GM12801 (cell line): Measurements from ENCODE around the gene PLEKHA6.

Source experiments
- TF ChIP-seq, protein P1 (sequence below): IDR thresholded peaks from one replicate; pipeline ENCODE4 v1.5.1; 2011; ENCODE audit warnings: control low read depth; ENCODE audit not compliant: insufficient read length; ENCODE audit errors: extremely low read depth

PLEKHA6 gene

DNA sequence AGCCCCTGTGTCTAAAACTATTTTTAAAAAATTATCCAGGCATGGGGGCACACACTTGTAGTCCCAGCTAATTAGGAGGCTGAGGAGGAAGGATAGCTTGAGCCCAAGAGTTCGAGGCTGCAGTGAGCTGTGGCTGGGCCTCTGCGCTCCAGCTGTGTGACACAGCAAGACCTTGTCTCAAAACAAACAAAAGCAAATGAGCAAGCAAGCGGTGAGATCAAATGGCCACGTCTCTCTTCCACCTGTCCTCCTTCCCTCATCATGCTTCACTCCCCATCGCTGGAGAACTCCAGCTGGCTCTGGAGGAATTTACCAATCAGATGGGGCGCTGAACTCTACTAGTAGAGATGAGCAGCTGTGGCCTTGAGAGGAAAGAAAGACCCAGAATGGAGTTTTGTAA, 179.6 kb downstream of the PLEKHA6 start:
- TF ChIP-seq, protein P1, sequence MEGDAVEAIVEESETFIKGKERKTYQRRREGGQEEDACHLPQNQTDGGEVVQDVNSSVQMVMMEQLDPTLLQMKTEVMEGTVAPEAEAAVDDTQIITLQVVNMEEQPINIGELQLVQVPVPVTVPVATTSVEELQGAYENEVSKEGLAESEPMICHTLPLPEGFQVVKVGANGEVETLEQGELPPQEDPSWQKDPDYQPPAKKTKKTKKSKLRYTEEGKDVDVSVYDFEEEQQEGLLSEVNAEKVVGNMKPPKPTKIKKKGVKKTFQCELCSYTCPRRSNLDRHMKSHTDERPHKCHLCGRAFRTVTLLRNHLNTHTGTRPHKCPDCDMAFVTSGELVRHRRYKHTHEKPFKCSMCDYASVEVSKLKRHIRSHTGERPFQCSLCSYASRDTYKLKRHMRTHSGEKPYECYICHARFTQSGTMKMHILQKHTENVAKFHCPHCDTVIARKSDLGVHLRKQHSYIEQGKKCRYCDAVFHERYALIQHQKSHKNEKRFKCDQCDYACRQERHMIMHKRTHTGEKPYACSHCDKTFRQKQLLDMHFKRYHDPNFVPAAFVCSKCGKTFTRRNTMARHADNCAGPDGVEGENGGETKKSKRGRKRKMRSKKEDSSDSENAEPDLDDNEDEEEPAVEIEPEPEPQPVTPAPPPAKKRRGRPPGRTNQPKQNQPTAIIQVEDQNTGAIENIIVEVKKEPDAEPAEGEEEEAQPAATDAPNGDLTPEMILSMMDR: no peak

DNA sequence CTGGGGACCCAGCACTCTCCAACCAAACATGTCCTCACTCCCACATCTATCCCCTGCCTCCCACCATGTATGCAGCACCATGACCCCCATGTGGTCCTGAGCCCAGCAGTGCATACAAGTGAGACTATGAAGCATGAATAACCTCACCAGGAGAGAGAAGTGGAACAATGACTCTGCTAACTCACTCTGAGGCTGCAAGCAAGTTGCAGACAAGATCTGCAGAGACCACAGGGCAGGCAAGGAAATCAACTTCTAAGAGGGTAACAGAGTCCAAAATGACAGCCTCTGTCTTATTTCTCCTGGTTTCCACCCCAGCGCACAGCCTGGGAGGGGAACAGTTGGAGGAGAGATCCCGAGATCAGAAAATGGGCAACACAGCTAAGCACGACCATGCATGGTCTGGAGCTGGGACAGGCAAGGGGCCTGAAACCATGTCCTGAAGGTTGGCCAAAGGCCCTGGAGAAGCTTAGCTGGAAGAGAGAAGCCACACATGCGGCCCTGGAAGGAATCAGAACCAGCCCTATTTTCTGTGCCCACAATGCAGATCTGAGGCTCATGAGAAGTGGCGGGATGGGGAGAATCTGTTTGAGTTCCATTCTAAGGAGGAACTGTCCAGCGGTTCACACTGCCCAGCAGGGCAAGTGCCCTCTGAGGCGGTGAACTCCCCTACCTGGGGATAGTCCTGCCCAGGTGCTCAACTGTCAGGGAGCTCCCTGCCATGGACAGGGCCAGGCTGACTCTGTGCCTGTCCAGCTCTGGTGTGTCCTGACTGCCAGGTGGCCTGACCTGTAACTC, 181.0 kb downstream of the PLEKHA6 start:
- TF ChIP-seq, protein P1: no peak

DNA sequence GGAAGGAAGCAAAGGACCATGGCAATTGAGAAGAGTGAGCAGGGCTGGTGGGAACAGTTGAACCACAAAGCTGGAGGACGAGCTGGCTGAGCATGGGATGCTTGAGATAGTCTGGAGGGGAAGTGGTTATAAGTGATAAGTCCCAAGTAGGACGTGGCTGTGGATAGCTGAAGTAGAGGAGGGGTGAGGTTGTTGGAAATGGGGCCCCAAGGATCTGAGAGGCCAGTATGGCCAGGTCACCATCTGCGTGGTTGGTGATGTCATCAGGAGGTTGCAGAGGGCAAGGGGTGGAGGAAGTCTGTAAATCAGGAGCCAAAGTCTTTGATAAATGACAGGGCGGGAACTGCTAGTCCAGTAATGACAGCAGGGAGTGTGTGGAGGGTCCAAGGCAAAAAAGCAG, 182.6 kb downstream of the PLEKHA6 start:
- TF ChIP-seq, protein P1: no peak

DNA sequence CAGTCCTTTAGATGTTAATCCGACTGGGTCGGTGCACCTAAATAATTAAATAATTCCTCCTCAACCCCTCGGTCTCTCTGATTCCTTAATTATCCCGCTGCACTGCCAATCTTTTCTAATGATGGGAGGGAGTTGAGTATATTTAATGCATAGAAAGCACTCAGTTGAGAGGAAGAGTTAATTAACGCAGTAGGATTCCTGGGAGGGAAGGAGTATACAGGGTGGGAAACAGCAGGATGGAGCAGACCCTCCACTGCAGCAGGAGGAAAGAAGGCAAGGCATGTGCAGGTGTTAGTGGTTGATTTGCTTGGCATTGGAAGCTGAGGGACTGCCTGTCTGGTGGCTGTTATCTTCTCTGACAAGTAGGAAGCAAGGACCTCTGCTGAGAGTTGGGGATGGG, 183.7 kb downstream of the PLEKHA6 start:
- TF ChIP-seq, protein P1: no peak

DNA sequence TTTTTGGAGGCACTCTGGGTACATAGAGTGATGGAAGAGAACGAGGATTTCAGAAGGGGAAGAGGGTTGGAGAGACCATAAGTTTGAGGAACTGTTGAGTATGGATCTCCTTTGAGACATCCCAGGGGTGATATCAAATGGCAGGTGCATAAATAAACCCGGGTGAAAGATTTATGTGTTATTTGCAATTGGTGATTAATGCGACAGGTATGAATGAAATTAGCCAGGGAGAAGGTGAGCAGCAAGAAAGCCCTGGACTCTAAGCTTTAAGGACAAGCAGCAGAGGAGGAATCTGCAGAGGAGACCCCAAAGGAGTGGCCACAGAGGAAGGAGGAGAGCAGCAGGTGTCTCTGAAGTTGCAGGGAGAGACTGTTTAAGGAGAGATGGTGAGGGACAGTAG, 184.8 kb downstream of the PLEKHA6 start:
- TF ChIP-seq, protein P1: no peak

DNA sequence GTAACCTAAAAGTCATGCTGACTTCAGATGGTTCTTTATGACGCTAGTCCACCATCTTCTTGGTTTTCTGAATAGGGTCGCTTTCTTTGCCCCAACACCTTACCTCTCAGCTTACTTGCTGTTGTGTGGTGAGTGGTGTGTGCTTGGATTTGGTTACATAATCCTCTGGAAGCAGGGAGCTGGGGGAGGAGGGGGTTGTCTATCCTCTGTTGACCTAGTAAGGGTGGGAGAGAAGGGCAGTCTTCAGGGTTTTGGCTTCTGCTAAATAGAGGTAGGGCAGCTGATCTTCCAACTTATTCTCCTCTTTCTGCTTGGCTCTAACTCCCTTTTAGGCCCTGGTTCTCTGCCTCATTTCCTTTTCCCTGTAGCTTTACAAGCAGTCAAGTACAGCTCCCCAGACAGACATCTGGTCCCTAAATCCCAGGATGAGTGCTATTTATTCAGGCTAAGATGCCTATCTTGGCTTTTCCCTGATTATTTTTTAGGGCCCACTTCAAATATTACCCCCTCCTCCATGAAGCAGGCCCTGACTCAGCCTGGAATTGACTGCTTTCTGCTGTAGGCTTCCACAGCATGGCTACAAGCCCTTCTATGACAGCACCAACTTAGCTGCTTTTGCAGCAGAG, 187.2 kb downstream of the PLEKHA6 start:
- TF ChIP-seq, protein P1: no peak

DNA sequence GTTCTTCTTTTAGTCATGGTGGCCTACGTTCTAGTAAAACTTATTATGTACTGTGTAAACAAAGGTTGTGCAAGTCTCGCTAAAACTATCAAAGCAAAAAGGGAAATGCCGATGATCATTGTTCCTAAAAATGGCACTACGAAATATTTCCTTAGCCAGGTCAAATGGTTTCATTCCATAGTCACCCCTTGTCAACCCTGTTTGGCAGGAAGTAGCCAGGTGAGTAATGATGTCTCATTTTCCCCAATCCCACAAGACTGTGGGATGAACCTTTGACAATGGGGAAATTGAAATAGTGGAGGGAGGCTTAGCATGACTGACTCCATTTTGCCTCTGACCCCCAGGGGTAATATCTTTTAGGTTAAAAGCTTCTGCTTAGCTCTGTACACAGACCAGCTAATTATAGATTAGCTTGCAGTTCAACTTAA, 188.0 kb downstream of the PLEKHA6 start:
- TF ChIP-seq, protein P1: no peak
